Measurements from ENCODE around the gene RAB40B.

GRCh38 chr17:82723169-82723807 is 24.8 kb upstream of the RAB40B start:
- TF ChIP-seq CTCF (IDR thresholded peaks at IDR 0.05; ENCODE audit: poor library complexity) (no peak), EZH2 (IDR thresholded peaks at IDR 0.05; ENCODE audit: borderline replicate concordance) (no peak), EZH2phosphoT487 (IDR thresholded peaks at IDR 0.05; ENCODE audit: low read depth, severe bottlenecking, unreplicated experiment) (no peak)

Data from hepatocyte (in vitro differentiated cells).